Activated CD4-positive, alpha-beta T cell treated with anti-CD3 and anti-CD28 coated beads for 48 hours (primary cell): ENCODE results near the gene GEMIN4.

ENCODE experiments used
- DNase-seq: peaks from one replicate; pipeline ENCODE4 v3.0.0-alpha.2; 2020

GEMIN4 gene

GRCh38 chr17:697682-698081 is 54.4 kb downstream of the GEMIN4 start:
- no peak for DNase-seq

- no peak for DNase-seq
Measured at GRCh38 chr17:696369-696768, 55.7 kb downstream of the GEMIN4 start.
